ENCODE data around the gene SSH2.
"Not testable (repeated sequence)": the region's sequence is repeated elsewhere in the genome, so short reads cannot be mapped to it uniquely, and the experiment has no call there.

Gene SSH2

GRCh38 chr17:29707212-29707571 lies 222.8 kb downstream of the SSH2 start:
- DNase-seq = no peak

- no peak for DNase-seq
Measured at GRCh38 chr17:29706045-29706431, 224.0 kb downstream of the SSH2 start.

- DNase-seq = no peak
Measured at GRCh38 chr17:29705386-29705785, 224.6 kb downstream of the SSH2 start.

- DNase-seq = no peak
Measured at GRCh38 chr17:29699283-29699682, 230.7 kb downstream of the SSH2 start.

- no peak for DNase-seq
Measured at GRCh38 chr17:29698837-29699236, 231.2 kb downstream of the SSH2 start.

- no peak for DNase-seq
Measured at GRCh38 chr17:29698019-29698777, 231.8 kb downstream of the SSH2 start.

GRCh38 chr17:29697371-29697770 lies 232.7 kb downstream of the SSH2 start:
- DNase-seq = no peak

GRCh38 chr17:29694918-29695563 lies 235.0 kb downstream of the SSH2 start:
- no peak for DNase-seq

GRCh38 chr17:29693751-29694150 lies 236.3 kb downstream of the SSH2 start:
- no peak for DNase-seq

- DNase-seq = no peak
Measured at GRCh38 chr17:29687596-29687995, 242.4 kb downstream of the SSH2 start.

DNA sequence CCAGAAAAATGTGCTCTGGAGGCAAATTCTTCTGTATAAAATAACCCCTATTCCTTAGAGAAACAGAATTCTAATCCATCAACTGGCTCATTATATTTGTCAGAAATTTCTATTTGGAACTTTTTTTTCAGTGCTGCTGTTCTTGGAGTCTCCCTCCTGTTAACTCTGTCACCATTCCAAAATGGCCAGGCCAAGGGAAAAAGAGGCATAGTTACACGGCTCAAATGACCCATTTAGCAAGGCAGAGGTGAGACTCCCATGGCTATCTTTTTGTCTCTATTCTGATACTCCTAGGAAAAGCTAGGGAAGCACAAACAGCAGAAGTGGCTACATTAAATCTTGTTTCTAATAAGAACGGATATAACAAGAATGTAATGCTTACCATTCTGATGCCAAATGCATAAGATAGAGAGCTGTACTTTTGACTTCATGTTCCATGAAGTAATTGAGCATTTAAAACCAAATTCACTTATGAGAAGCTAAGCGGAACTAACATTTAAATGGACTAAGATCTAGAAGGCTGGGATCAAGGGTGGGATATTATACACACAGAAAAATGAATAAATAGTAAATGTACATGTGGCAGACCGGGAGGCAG lies 242.9 kb downstream of the SSH2 start:
- no peak for DNase-seq

DNA sequence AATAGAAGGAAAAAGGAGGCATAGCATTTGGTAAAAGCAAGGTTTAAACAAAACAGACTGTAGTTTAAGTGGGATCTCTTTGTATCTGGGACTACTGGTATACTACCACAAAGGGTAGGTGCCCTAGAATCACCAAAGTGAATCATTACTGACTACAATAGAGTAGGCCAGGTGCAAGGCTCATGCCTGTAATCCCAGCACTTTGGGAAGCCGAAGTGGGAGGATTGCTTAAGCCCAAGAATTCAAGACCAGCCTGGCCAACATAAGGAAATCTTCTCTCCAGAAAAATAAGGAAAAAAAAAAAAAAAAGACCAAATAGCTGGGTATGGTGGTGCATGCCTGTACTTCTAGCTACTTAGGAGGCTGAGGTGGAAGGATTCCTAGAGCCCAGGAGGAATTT lies 246.5 kb downstream of the SSH2 start:
- no peak for DNase-seq

GRCh38 chr17:29682987-29683386 lies 247.0 kb downstream of the SSH2 start:
- DNase-seq = peak; percentile 53

DNA sequence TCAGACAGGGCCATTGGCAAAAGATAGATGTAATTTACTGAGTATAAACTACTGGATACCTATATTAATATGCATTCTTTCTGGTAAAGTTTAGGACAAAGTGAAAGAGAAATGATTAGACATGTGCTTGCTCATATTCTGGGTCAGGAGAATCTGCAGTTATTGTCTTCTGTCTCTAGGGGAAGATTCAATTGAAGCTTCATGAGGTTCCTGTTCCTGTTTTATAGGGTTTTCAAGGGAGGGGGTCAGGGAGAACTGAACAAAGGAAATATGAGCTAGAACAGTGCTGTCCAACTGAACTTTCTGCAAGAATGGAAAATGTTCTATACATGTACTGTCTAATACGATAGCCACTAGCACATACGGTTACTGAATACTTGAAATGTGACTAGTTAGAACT lies 248.0 kb downstream of the SSH2 start:
- no peak for DNase-seq

DNA sequence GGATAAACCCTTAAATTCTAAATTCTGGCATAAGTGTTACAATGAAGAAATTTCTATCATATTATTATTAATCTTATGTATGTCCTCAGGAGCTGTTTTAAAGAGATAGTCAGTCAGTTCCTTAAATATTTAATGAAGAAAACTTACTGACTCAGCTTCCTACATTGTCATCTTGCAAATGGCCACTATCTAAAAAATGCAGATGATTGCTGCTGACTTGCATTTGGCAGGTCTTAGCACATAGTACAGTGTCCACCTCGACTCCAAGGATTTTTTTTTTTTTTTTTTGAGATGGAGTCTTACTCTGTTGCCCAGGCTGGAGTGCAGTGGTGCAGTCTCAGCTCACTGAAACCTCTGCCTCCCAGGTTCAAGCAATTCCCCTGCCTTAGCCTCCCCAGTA lies 252.2 kb downstream of the SSH2 start:
- no peak for DNase-seq

DNA sequence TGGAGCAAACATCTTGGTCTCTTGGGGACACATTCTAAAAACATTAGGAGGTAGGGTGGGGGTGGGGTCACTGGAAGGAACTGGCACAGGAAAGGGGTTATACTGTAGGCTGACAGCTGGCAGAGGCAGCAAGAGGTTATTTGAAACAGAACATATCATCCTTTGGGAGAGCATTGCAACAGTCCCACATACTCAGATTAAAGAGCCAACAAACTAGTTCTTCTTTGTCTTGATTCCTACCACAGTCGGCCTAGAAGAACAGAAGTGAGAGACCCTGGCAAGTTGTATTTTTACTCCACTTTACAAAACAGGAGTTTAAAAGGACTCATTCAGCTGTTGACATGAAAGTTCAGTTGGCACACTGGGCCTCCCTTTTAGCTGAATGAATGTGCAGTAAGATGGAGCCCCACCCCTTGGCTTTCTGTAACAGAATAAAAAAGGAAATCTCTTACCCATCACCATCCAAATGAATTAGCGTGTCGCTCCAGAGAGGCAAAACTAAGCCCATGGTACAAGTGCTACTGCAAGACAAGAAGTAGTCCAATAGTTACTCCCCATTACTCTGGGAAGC lies 252.7 kb downstream of the SSH2 start:
- no peak for DNase-seq

DNA sequence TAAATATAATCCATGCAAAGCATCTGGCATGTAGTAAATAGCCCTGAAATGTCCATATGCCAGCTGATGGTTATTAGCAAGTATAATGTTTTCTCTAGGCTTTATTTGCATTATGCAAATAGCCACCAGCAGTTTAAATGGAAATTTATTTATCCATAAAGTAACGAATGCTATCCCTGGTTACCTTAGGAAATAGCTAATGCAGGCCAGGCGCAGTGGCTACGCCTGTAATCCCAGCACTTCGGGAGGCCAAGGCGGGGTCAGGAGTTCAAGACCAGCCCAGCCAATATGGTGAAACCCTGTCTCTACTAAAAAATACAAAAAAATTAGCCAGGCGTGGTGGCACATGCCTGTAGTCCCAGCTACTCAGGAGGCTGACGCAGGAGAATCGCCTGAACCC lies 254.1 kb downstream of the SSH2 start:
- not testable (repeated sequence) for DNase-seq

- DNase-seq = no peak
Measured at GRCh38 chr17:29674281-29674680, 255.7 kb downstream of the SSH2 start.

DNA sequence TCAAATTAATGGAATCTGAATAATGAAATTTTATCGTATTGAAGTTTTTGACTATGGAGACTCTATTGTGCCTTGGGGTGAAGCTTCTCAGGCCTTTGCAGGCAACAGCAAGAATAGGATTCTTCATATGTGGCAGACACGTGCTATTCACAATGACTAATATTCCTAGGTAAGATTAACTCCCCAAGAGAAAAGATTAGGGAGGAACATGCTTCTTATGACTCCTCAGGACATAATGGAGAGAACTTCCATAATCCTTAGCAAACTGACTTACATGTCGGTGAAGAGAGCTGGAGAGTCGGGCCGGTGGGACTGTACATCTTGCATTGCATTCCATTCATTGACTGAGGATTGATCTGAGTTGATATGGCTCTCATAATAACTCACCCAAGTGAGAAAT lies 258.4 kb downstream of the SSH2 start:
- no peak for DNase-seq

DNA sequence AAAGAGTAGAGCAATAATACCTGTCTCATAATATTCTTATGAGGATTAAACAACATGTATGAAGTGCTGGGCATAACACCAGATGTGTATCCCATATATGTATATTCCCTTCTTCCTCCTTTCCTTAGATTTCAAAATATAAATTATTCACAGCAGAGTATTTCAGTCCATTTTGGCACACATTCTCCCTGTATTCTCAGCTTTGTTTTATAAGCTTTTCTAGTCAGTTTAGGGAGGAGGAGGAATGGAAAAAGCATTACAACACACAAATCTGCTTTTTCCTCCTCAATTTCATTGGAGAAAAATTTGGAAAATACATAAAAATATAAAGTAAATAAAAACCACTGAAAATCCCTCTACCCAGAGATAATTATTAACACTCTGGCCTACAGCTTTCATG lies 260.8 kb downstream of the SSH2 start:
- no peak for DNase-seq

DNA sequence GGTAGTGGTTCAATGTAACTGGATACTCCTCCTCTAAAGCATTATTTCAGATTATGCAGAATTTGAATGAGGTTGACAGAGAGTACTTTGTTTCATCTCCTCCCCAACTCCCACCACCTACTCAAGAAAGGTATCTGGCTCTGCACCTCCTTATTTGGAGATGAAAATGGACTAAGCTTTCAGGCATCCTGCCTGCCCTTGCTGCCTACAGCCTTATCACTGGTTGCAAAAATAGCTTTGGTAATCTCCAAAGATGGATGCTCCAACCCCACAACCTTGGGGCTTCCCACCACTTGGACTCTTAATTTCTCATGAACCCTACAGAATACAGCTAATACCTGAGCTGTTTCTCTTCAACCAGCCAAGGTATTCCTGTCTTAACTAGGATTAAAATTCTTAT lies 262.1 kb downstream of the SSH2 start:
- DNase-seq = no peak

DNA sequence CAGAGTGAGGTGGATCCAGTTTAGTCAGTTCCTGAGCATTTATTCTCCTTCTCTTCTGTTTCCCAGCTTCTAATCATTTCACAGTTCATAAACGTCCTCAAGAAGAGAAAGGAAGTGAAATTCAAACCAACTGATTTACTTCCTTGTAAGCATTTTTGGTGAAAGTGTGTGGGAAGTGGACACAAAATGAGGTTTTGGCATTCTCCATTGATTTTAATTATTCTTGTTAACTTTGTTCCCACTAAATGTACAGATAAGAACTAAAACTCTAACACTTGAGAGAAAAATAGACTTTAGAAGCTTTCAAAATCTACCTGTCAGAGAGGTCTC lies 264.6 kb downstream of the SSH2 start:
- no peak for DNase-seq

DNA sequence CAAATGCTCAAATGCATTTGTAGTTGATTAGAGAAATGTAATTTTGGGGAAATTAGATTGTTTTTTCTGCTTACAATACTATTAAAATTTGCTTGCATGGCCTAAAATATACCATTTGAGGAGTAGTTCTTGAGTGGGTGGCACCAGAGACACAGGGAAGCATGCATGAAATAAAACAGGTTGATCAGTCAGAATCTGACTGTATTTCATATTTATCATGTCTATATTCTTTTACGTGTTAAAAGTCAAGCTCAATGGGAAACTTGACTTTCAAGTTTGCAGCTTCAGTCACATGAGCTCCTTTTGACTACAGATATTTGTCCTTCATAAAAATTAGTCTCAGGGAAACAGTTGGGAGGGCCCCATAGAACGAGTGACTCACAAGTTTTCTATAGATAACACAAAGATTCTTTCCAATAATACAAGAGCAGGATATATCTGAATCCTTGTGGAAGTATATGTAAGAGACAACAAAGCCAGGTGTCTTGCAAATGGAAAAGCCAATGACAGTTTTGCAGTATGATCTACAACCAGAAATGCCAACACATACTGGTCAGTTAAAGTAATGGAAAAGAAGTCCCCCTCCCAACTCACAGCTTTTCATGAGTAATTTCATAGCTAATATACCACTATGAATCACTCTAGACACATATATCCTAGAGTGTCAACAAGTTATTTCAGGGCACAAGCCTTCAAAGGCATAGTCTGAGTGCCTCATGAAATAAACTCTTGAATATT lies 265.1 kb downstream of the SSH2 start:
- peak; percentile 87 for DNase-seq

Data from fibroblast of skin of abdomen (primary cell).